CD4-positive, alpha-beta T cell treated with Interleukin-1 beta for 1 hour (primary cell): ENCODE results near the gene AKAP9.
A peak's percentile ranks its signal among the peaks of the same experiment; 100 is the strongest.
"Not testable (repeated sequence)": the region's sequence is repeated elsewhere in the genome, so short reads cannot be mapped to it uniquely, and the experiment has no call there.

Experiments
- DNase-seq, 2 donors: peaks; one replicate each; pipeline ENCODE4 v3.0.0-alpha.2; 2020 to 2022

AKAP9 gene

DNA sequence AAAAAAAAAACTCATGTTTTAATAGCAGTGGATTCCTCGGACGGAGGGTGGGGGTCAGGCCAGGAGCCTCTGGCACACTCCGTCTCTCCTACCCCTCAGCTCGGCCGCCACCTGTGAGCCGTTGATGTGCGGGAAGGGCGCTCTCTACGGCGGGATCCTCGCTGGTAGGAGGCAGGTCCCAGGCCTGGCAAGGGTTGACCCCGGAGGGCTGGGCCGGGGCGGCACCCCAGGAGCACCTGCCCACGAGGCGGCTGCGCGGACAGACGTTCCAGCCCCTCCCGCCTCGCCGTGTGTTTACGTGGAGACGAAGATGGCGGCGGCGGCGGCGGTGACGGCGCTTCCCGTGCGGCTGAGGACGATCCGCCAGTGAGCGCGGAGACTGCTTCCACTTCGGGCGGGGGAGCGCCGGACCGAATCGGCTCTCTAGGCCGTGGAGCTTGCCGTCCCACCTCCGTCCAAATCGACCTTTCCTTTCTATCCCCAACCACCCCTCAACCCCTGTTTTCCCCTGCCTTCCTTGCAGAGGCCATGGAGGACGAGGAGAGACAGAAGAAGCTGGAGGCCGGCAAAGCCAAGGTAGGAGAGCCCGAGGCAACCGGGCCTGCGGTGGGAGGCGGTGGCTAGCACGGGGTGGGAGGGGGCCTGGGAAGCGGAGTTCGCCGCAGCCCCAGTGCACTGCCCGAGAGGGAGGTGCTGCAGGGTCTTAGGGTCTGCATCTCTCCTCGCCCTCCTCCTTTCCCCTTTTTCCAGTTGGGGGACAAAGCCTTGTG lies at the start of gene AKAP9:
AKAP9 (plus strand) TSS at position 291 of the 770 bp plus-strand sequence; CDS start at position 529, 238 bp downstream.
- peak; percentile 88 for DNase-seq

DNA sequence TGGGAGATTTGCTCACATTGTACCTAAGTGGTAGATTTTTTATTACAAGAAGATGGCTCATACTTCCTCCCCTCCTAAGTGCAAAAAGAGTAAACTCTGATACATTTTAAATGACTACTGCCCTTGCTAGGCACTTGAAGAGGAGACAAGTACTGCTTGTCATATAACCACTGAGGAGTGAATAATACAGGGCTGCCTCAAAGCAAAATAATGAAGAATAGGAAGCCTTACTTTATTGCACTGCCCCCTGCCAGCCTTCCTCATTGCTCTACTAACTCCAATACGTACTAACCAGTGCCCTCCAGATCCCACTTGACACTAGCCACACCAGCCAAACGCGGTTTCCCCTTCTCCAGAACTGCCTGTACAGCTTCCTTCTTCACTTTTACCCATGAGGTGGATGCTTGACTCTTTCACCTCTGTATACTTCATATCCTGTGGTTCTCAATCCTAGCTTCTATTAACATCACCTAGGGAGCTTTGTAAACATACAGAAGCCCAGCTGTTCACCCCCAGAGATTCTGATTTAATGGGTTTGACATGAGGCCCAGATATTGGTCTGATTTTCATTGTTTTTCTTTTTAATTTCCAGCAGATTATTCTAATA lies 48.5 kb upstream of the AKAP9 start:
- no peak for DNase-seq

DNA sequence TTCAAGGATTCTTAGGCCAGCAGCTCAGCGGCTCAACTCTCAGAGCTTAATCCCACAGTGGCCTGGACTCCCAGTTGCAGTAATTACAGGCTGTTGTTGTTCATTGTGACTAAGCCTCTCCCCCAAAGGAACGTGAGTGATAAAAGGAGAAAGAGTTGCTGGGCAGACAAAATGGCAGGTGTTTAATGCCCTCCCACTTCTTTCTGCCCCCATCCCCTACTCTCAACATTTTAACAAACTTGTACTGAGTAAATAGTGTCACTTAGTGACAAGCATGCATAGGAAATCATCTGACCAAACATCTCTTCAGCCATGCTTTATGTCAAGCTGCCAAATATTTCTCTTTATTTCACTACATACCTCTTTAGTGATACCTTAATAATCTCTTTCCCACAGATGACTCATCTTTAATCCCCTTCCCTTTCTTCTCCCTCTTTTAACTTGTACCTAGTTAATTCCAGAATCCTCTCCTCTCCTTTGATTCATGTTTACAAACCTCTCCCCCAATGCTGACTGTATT lies 47.8 kb upstream of the AKAP9 start:
- DNase-seq, result no peak

DNA sequence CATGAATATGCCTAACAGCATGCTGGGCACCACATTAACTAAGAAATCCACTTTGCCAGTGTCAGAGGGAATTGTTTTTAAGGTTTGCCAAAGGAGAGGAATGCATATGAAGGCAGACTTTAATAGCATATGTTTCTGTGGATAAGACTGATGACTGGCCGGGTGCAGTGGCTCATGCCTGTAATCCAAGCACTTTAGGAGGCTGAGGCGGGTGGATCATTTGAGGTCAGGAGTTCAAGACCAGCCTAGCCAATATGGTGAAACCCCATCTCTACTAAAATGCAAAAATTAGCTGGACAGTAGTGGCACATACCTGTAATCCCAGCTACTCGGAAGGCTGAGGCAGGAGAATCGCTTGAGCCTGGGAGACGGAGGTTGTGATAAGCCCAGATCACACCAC lies 47.0 kb upstream of the AKAP9 start:
- DNase-seq, result not testable (repeated sequence)

DNA sequence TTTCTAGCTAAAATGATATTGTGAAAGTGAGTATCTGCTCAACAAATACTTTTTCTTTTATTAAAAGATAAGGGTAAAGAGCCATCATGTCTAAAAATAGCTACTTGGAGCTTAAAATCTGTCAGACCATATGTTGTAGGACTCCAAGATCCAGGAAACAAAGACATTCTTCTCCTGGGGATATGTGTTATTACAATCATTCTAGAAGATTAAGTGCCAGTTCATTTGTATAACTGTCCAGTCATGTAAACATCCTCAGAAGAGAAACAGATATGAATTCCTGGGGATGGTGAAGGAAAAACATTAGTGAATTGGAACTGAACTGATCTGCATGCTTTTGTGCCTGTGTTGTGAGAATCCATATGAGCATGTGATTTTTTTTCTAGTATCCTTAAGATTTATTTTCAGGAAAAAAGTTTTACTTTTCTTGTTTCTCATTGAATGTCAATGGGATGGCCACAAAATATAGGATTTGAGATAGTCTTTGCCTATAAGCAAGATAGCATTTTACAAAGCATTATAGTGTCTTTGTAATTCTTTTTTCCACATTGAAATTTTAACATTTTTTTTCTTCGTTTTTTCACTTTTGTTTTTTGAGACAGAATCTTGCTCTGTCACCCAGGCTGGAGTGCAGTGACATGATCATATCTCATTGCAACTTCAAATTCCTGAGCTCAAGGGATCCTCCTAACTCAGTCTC lies 45.7 kb upstream of the AKAP9 start:
- DNase-seq, result no peak

DNA sequence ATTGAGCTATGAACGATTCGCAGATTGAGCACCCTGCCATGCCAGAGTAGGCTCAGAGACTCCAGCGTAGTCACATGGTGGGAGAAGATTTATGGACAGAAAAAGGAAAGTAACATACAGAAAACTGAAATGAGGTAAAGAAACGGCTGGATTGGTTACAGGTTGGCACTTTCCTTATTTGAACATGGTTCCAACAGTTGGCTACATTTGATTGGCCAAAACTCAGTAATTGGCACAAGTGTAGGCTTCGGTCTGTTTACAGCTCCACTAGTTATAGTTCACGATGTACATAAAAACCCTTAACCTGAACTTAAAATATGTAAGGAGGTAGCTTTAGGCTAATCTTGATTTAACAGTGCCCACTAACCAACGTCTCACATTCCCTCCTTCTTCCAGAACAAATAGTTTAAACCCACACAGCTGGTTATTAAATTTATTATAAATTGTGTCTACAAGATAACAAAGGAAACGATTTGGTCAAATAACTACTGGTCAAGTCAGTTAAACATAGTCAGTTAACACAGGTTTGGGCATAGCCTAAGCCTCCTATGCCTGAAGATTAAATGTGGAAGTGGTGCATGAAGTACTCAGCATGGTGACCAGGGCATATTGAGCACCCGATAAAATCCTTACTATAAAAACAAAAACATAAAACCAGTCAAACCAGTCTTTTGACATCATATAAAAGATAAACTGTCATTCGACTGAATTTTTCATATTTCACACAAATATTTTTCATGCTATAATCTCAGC lies 42.2 kb upstream of the AKAP9 start:
- DNase-seq, result no peak

- no peak for DNase-seq
Observed at GRCh38 chr7:91899563-91899962, 41.1 kb upstream of the AKAP9 start.

- DNase-seq, result no peak
Observed at GRCh38 chr7:91910171-91910570, 30.5 kb upstream of the AKAP9 start.

DNA sequence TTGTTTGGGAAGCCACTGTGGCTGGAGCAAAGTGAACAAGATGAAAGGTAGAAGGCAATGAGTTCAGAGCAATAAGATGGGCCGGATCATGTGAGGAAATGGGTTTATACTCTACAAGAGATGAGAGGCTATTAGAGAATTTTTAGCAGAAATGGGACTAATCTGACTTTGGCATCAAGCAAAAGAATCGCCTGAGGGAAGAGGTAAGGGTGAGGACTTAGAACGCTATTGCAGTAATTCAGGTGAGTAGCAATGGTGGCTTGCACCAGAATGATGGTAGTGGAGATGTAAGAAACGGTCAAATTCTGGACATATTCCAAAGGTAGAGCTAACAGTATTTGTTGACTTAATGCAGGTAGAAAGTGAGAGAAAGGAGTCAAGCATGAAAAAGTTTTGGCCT lies 29.5 kb upstream of the AKAP9 start:
- no peak for DNase-seq

GRCh38 chr7:91912494-91912893 lies 28.2 kb upstream of the AKAP9 start:
- no peak for DNase-seq

DNA sequence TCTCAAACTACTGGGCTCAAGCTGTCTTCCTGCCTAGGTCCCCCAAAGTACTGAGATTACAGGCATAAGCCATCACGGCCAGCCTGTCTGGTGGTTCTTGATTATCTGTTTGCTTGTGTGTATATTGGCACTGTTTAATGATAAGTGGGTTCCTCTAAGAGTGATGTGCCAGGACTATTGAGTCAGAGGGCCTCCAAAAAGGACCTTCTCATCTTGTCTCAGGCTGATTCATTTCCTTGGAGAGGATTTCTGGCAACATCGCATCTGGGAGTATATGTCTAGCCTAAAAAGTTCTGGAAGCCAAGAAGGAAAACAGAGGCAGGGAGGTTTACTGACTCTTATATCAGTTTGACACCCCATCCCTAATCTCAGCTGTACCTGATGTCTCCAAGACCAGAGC lies 27.1 kb upstream of the AKAP9 start:
- no peak for DNase-seq

DNA sequence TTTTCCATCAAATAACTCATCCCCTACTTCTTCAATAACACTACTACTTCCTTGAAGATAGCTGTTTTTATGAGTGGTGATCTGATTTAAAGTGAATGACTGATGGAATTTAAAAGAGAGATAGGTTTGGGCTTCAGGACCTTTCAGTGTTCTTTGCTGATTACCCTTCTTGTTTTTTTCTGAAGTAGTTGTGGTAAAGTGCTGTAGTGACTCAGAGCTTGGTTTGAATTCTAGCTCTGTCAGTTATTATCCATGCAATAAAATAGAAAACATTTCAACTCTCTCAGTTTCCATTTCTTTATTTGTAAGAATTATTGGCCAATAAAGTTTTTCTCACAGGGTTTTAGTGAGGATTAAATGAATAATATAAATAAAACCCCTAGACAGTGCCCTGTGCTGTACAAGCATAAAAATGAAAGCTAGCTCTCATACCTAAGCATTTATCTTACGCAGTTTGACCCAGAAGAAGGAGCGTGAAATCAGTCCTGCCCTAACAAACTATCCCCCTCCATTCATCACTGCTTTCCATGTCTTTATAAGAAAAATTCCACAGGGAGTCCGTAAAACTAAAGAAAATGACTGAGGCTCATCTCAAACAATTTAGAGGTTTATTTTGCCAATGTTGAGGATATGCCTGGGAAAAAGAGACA lies 25.1 kb upstream of the AKAP9 start:
- DNase-seq, result no peak

GRCh38 chr7:91916051-91916440 lies 24.6 kb upstream of the AKAP9 start:
- DNase-seq, result no peak

DNA sequence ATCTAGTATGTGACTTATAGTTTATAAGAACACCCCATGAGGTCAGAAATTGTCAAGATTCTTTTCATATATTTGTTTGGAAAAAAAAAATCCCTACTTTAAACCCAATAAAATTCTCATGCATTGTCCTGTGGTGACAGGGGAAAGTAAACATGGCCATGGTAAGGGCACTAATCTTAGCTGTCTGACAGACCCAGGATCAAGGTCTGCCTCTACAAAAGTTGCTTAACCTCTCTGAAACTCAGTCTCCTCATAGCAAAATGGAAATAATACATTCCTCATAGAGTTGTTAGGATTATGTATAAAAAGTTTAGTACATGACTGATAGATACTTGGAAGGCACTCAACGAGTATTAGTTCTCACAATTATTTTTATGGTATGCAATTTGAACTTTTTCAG lies 22.3 kb upstream of the AKAP9 start:
- DNase-seq, result no peak

- no peak for DNase-seq
Observed at GRCh38 chr7:91922857-91923256, 17.8 kb upstream of the AKAP9 start.

GRCh38 chr7:91927912-91928311 lies 12.8 kb upstream of the AKAP9 start:
- no peak for DNase-seq

DNA sequence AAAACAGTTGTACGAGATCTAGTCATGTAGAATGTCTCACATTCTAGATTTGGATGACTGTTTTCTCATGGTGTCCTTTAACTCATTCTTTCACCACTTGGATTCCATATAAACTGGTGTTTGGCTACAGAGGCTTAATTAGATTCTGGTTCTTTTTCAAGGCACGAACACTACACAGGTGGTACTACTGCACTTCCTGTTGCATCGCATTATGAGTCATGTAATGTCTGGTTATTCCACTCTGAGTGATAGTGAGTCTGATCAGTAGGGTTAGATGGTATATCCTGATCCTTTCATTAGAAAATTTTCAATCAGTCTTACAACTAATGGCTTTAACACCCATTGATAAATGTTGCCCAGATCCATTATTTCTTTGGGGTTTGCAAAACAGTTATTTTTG lies 11.2 kb upstream of the AKAP9 start:
- DNase-seq, result no peak

GRCh38 chr7:91940171-91940570 lies 491 bp upstream of the AKAP9 start:
- DNase-seq, result peak in 1 of 2 donors; percentile 42

DNA sequence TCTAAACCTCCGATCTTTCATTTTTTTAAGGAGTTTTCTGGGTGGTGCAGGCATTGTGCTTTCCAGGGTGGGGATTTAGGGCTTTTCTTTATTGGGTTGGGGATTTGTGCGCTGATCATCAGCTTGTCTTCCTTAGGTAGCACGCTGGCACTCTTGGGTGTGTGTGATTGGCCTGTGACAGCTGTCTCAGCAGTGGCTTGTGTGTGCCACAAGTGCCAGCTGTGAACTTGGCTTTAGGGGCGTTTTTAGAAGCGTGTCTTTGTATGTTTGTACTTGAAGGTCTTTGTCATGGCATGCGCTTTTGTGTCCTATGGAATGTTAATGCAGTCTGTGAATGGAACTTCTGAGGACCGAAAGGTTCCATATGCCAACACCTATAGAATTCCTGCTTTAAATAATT lies 788 bp downstream of the AKAP9 start:
- DNase-seq, result peak; percentile 34 to 46

GRCh38 chr7:91942312-91942711 lies 1.6 kb downstream of the AKAP9 start:
- no peak for DNase-seq

DNA sequence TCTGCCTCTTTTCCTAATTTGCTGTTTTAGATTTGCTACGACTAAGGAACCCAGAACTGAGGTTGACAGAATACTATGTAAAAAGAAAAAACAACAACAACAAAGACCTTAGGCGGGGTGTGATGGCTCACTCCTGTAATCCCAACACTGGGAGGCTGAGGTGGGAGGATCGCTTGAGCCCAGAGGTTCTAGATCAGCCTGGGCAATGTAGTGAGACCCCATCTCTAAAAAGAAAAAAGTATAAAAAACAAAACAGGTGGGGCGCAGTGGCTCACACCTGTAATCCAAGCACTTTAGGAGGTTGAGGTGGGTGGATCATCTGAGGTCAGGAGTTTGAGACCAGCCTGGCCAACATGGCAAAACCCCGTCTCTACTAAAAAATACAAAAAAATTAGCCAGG lies 4.3 kb downstream of the AKAP9 start:
- DNase-seq, result not testable (repeated sequence)

DNA sequence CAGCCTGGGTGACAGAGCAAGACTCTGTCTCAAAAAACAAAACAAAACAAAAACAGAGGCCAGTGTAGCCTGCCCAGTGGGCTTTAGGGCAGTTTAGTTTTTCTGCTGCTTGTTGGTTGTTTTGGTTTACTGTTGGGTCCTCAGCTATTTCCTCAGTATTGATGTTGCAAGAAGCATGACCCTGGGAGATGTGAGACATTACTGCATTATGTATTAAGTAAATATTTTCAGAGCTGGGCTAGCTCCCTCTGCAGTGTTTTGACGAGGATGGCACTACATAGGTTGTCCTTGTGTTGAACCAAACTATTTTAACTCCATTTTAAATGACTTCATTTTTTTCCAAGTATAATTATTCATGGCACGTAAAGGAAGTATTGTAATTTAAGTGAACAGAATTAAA lies 4.8 kb downstream of the AKAP9 start:
- DNase-seq, result no peak

GRCh38 chr7:91946549-91946948 lies 5.9 kb downstream of the AKAP9 start:
- DNase-seq, result no peak
